CD4-positive, alpha-beta T cell treated with Interleukin-15 for 4 hours (primary cell): ENCODE measurements around the gene NANOS3.
"Not testable (repeated sequence)": the region's sequence is repeated elsewhere in the genome, so short reads cannot be mapped to it uniquely, and the experiment has no call there.

ENCODE experiments used
- DNase-seq: peaks from one replicate; pipeline ENCODE4 v3.0.0-alpha.2; 2020; ENCODE audit warnings: low spot score

Gene NANOS3

GRCh38 chr19:13920940-13921747 is 44.2 kb downstream of the NANOS3 start:
- peak; percentile 6 for DNase-seq

GRCh38 chr19:13922118-13922517 is 45.2 kb downstream of the NANOS3 start:
- not testable (repeated sequence) for DNase-seq

GRCh38 chr19:13923194-13923987 is 46.5 kb downstream of the NANOS3 start:
- DNase-seq, result no peak

- no peak for DNase-seq
These were observed 49.1 kb downstream of the NANOS3 start for GRCh38 chr19:13926010-13926409.

GRCh38 chr19:13926715-13927114 is 49.8 kb downstream of the NANOS3 start:
- no peak for DNase-seq

- no peak for DNase-seq
These were observed 52.4 kb downstream of the NANOS3 start for GRCh38 chr19:13929340-13929739.

GRCh38 chr19:13929956-13930355 is 53.0 kb downstream of the NANOS3 start:
- no peak for DNase-seq
